PC-3 (cell line): ENCODE data around the gene RHBG. TPM values are rescaled to one million over a fixed set of nuclear protein-coding genes. Genes with fewer than 3 reads are reported as not detected.

ENCODE experiments used
- ATAC-seq: fragments of 200-7000 bp; cut with Tn5 transposase; 2 replicates; pipeline ENCODE4 v1.9.1; 2020; ENCODE audit warnings: mild to moderate bottlenecking, moderate library complexity
- BruUV-seq: library from RNA; stranded (reverse); fragments of 400-500 nt; replicated peaks from 2 replicates; lab custom pipeline; 2021; lab: Mats Ljungman, UMichigan
- CTCF ChIA-PET: fragments of 300-600 bp; sonication (Branson Sonifier 250); formaldehyde crosslinking; loops from one replicate; lab custom pipeline; 2022; ENCODE audit warnings: antibody characterized with exemption; lab: Charles Lee
- POLR2A ChIA-PET: fragments of 300-600 bp; sonication (Branson Sonifier 250); formaldehyde crosslinking; loops from one replicate; lab custom pipeline; 2022; ENCODE audit warnings: antibody characterized with exemption; ENCODE audit not compliant: unreplicated experiment; lab: Charles Lee
- DNase-seq: peaks from one replicate; pipeline ENCODE4 v3.0.0-alpha.2; 2015
- H2AFZ ChIP-seq: fragments of 300-600 bp; sonication (generic); 2 replicates; pipeline ENCODE4 v1.6.0; 2016; ENCODE audit warnings: antibody characterized with exemption, low read length
- H3F3A ChIP-seq: fragments of 300-600 bp; sonication (generic); one replicate; pipeline ENCODE4 v1.6.0; 2017; ENCODE audit warnings: antibody characterized with exemption, low read length, control low read depth, mild to moderate bottlenecking; ENCODE audit not compliant: unreplicated experiment
- H3K27ac ChIP-seq: fragments of 300-600 bp; sonication (generic); 2 replicates; pipeline ENCODE4 v1.5.1; 2016; ENCODE audit warnings: mild to moderate bottlenecking, low read length
- H3K27me3 ChIP-seq: fragments of 300-600 bp; sonication (generic); 2 replicates; pipeline ENCODE4 v1.6.1; 2016; ENCODE audit warnings: low read length, mixed read lengths
- H3K36me3 ChIP-seq: fragments of 300-600 bp; sonication (generic); 2 replicates; pipeline ENCODE4 v1.6.1; 2016; ENCODE audit warnings: low read depth, mixed run types, low read length, mixed read lengths
- H3K4me1 ChIP-seq: fragments of 300-600 bp; sonication (generic); 2 replicates; pipeline ENCODE4 v1.5.1; 2016; ENCODE audit warnings: low read length; ENCODE audit not compliant: insufficient read depth
- H3K4me2 ChIP-seq: fragments of 300-600 bp; sonication (generic); 2 replicates; pipeline ENCODE4 v1.6.0; 2016; ENCODE audit warnings: low read length
- H3K4me3 ChIP-seq: fragments of 300-600 bp; sonication (generic); 2 replicates; pipeline ENCODE4 v1.5.1; 2016; ENCODE audit warnings: mild to moderate bottlenecking, low read length, mixed read lengths
- H3K79me2 ChIP-seq: fragments of 300-600 bp; sonication (generic); 2 replicates; pipeline ENCODE4 v1.6.1; 2017; ENCODE audit warnings: low read length, mixed read lengths
- H3K9ac ChIP-seq: fragments of 300-600 bp; sonication (generic); 2 replicates; pipeline ENCODE4 v1.6.0; 2016; ENCODE audit warnings: mild to moderate bottlenecking, low read length
- H3K9me2 ChIP-seq: fragments of 300-600 bp; sonication (generic); replicated peaks from 2 replicates; pipeline ENCODE4 v1.6.1; 2016; ENCODE audit warnings: mixed run types, low read length, mixed read lengths
- H3K9me3 ChIP-seq: fragments of 300-600 bp; sonication (generic); 2 replicates; pipeline ENCODE4 v1.6.1; 2016; ENCODE audit warnings: low read length, mixed read lengths
- H4K20me1 ChIP-seq: fragments of 300-600 bp; sonication (generic); 2 replicates; pipeline ENCODE4 v1.6.1; 2016; ENCODE audit warnings: low read length, mixed read lengths
- CTCF ChIP-seq: fragments of 300-600 bp; sonication (generic); conservative IDR thresholded peaks from 2 replicates; pipeline ENCODE4 v1.5.1; 2017; ENCODE audit warnings: antibody characterized with exemption, low read depth, mild to moderate bottlenecking, low read length
- EZH2 ChIP-seq: fragments of 300-600 bp; sonication (generic); IDR thresholded peaks from one replicate; pipeline ENCODE4 v1.6.1; 2017; ENCODE audit warnings: antibody characterized with exemption, mild to moderate bottlenecking, low read length; ENCODE audit not compliant: unreplicated experiment
- EZH2phosphoT487 ChIP-seq: fragments of 300-600 bp; sonication (generic); IDR thresholded peaks from 2 replicates; pipeline ENCODE4 v1.6.1; 2018; ENCODE audit warnings: mild to moderate bottlenecking, antibody characterized with exemption, low read length, borderline replicate concordance
- intact Hi-C: fragments of 100-400 bp; cut with micrococcal nuclease; formaldehyde crosslinking; loops from 2 replicates; pipeline ENCODE4 v1.9.0; 2023
- total RNA-seq: library from RNA; depleted of rRNA; stranded (reverse); fragments of >200 nt; gene quantifications from 2 replicates; pipeline ENCODE4 v1.2.3, GENCODE V29; 2014

The RHBG gene
- total RNA-seq, 1 experiment from 2014 or later, result 0.26 TPM

- TF ChIP-seq EZH2, result no peak
- TF ChIP-seq CTCF, result peak; percentile 95
- H4K20me1 ChIP-seq, result no peaks in the 10 kb centered on the region
- H2AFZ ChIP-seq, result peak overlapping the region; percentile 19; the same call in 1 of the 2 replicates
- H3K36me3 ChIP-seq, result no peaks in the 10 kb centered on the region
- BruUV-seq, result no TSS peak
- H3K4me3 ChIP-seq, result no peak overlapping the region
- peaks cover 12% of the 10 kb centered on the region; the same call in 1 of the 2 replicates for H3K4me1 ChIP-seq
- ChIA-PET CTCF (interaction anchor here (0.6 to 1.6 kb wide), 3 partner anchors 59 to 63 kb away, joined by 3 to 12 read pairs (median 8); no protein-coding TSS in a partner anchor), POLR2A (no interaction called here)
- H3K79me2 ChIP-seq, result no peaks in the 10 kb centered on the region
- H3K4me2 ChIP-seq, result no peak overlapping the region
- peak; percentile 86 for DNase-seq
- intact Hi-C loops, result loop anchor here (1.0 kb wide), 1 partner anchor 226 kb away; no protein-coding TSS in a partner anchor
- no peaks in the 10 kb centered on the region for H3K9me2 ChIP-seq
- H3F3A ChIP-seq, result no peaks in the 10 kb centered on the region
- H3K27me3 ChIP-seq, result no peaks in the 10 kb centered on the region
- peak; percentile 95 for ATAC-seq
- no peak overlapping the region for H3K9ac ChIP-seq
- H3K27ac ChIP-seq, result no peak overlapping the region
- no peaks in the 10 kb centered on the region for H3K9me3 ChIP-seq
These were observed 14.0 kb downstream of the RHBG start for GRCh38 chr1:156383023-156383422.

GRCh38 chr1:156384007-156384406, 15.0 kb downstream of the RHBG start:
- CTCF ChIA-PET, result no interaction called here
- no peak for DNase-seq

More at GRCh38 chr1:156384007-156384406, 15.0 kb downstream of the RHBG start:
- H3K27me3 ChIP-seq, result no peaks in the 10 kb centered on the region
- POLR2A ChIA-PET, result interaction anchor here (0.6 kb wide), 1 partner anchor 48 kb away, joined by 3 read pairs; no protein-coding TSS in a partner anchor
- no peak overlapping the region for H3K27ac ChIP-seq
- H3K9me2 ChIP-seq, result no peaks in the 10 kb centered on the region
- H3K79me2 ChIP-seq, result no peaks in the 10 kb centered on the region
- H3K4me1 ChIP-seq, result peaks cover 12% of the 10 kb centered on the region; the same call in 1 of the 2 replicates
- no peak overlapping the region for H3K4me3 ChIP-seq
- H3K9ac ChIP-seq, result no peak overlapping the region
- no TSS peak for BruUV-seq
- no peaks in the 10 kb centered on the region for H3K9me3 ChIP-seq
- no peak overlapping the region for H3K4me2 ChIP-seq
- no peak overlapping the region for H2AFZ ChIP-seq
- no peaks in the 10 kb centered on the region for H4K20me1 ChIP-seq
- H3K36me3 ChIP-seq, result no peaks in the 10 kb centered on the region
- no peak for ATAC-seq
- H3F3A ChIP-seq, result no peaks in the 10 kb centered on the region
- TF ChIP-seq CTCF (no peak), EZH2 (no peak), EZH2phosphoT487 (no peak)
- intact Hi-C loops, result no loop called here
